Measurements from ENCODE around the gene CHD5. TPM values are rescaled to one million over a fixed set of nuclear protein-coding genes. Genes with fewer than 3 reads are reported as not detected.

The CHD5 gene
- total and polyA plus RNA-seq, 2 of the 13 experiments (the other 11 are each of a cell fraction or from before 2014, with no cell fraction given) = 0.02 to 0.21 TPM

- no peak for FAIRE-seq
- no peaks in the 10 kb centered on the region for H3K27me3 ChIP-seq (ENCODE audit: control insufficient read depth in 1 of 2, insufficient read depth in 2 of 2, low read length in 2 of 2)
- TF ChIP-seq ZNF407 (CRISPR knock-in tag; IDR thresholded peaks at IDR 0.05; ENCODE audit: not compliant biosample characterization) = no peak
- no peak for TF ChIP-seq NR2F2 (IDR thresholded peaks at IDR 0.05; ENCODE audit: borderline replicate concordance, low read depth)
- TF ChIP-seq PBX2 (CRISPR knock-in tag; IDR thresholded peaks at IDR 0.05) = no peak
- TF ChIP-seq BHLHE40 (IDR thresholded peaks at IDR 0.05; ENCODE audit: low read length) = no peak
- no peak for TF ChIP-seq SP1 (IDR thresholded peaks at IDR 0.05)
- no peak for TF ChIP-seq SP1 (CRISPR knock-in tag; IDR thresholded peaks at IDR 0.05)
- TF ChIP-seq USF2 (IDR thresholded peaks at IDR 0.05; ENCODE audit: low read depth, low read length) = no peak
- TF ChIP-seq USF2 (CRISPR knock-in tag; IDR thresholded peaks at IDR 0.05; ENCODE audit: borderline replicate concordance) = no peak
- no peak for TF ChIP-seq REXO4 (CRISPR knock-in tag; IDR thresholded peaks at IDR 0.05; ENCODE audit: borderline replicate concordance)
- TF ChIP-seq MIER3 (CRISPR knock-in tag; IDR thresholded peaks at IDR 0.05; ENCODE audit: borderline replicate concordance) = no peak
- no peak for TF ChIP-seq ZNF841 (CRISPR knock-in tag; IDR thresholded peaks at IDR 0.05; ENCODE audit: borderline replicate concordance)
- TF ChIP-seq ETV6 (CRISPR knock-in tag; conservative IDR thresholded peaks at IDR 0.05) = no peak
- no peak for TF ChIP-seq ZNF317 (CRISPR knock-in tag; IDR thresholded peaks at IDR 0.05)
- TF ChIP-seq HNF4A (CRISPR knock-in tag; IDR thresholded peaks at IDR 0.05) = no peak
Observed at GRCh38 chr1:6210591-6211355, 30.7 kb upstream of the CHD5 start.

More at GRCh38 chr1:6210591-6211355, 30.7 kb upstream of the CHD5 start:
- DNase-seq (ENCODE audit: low spot score) (no peak), ATAC-seq (no peak)
- in situ Hi-C loops (cut with HindIII; ENCODE audit: extremely low pct_ligation_motif_present, low pct_unique_long_range_greater_than_20kb) (no loop called here), intact Hi-C loops (cut with micrococcal nuclease; ENCODE audit: unreplicated experiment) (no loop called here)
- ChIA-PET POLR2A (no interaction called here), CTCF (ENCODE audit: low intra/inter-chr PET ratio, low total read pairs) (no interaction called here)
- Histone ChIP-seq H4K20me1 (ENCODE audit: insufficient read depth, low read length) (no peaks in the 10 kb centered on the region), H3K4me1 (ENCODE audit: insufficient read depth, low read length) (peaks cover 9% of the 10 kb centered on the region), H3K36me3 (replicated peaks in 1 of 2; ENCODE audit: control insufficient read depth in 1 of 2, insufficient read depth in 2 of 2, low read length in 2 of 2) (peaks cover 7 to 20% of the 10 kb centered on the region in 2 experiments; a peak in 4 of 5 replicates), H3K4me3 (replicated peaks in 1 of 3; ENCODE audit: insufficient read depth in 1 of 3, low read depth in 2 of 3, low read length in 3 of 3) (no peak overlapping the region), H2AFZ (ENCODE audit: low read length) (no peak overlapping the region), H3K9ac (ENCODE audit: insufficient read depth, low read depth, low read length) (no peak overlapping the region), H3K9me3 (ENCODE audit: low read length) (no peaks in the 10 kb centered on the region), H3K27ac (ENCODE audit: extremely low read length, insufficient read depth, low read length) (no peak overlapping the region), H3K79me2 (ENCODE audit: insufficient read depth, low read length) (no peaks in the 10 kb centered on the region), H3K4me2 (ENCODE audit: low read depth, low read length) (no peak overlapping the region)
- WGBS (ENCODE audit: low lambda C conversion rate) = 96% methylated on average over 10 of the region's 29 CpGs
- BruUV-seq (replicated peaks) = no TSS peak

Measured in HepG2 (cell line).